Omental fat pad (tissue), 4 donors: ENCODE data around the gene FHL3. TPM values are rescaled to one million over a fixed set of nuclear protein-coding genes. Genes with fewer than 3 reads are reported as not detected.

ENCODE experiments used
- ATAC-seq: fragments of 150-250 bp; one replicate; pipeline ENCODE4 v1.9.1; 2016; ENCODE audit warnings: mild to moderate bottlenecking, moderate library complexity; ENCODE audit not compliant: low FRiP score
- DNase-seq: peaks from one replicate; pipeline ENCODE4 v3.0.0-alpha.2; 2019; ENCODE audit warnings: low spot score
- total RNA-seq, 4 donors: library from RNA; depleted of rRNA; stranded (reverse); fragments of >200 nt; gene quantifications; one replicate each; pipeline ENCODE4 v1.1.0, GENCODE V29; 2016
- TF ChIP-seq, protein P1 (sequence below), 3 donors: fragments of 450-650 bp; IDR thresholded peaks; one replicate each; pipeline ENCODE4 v1.5.1; 2016 to 2017; ENCODE audit warnings: antibody characterized with exemption in 3 of 3, mild to moderate bottlenecking in 3 of 3, moderate library complexity in 2 of 3

The FHL3 gene, protein sequence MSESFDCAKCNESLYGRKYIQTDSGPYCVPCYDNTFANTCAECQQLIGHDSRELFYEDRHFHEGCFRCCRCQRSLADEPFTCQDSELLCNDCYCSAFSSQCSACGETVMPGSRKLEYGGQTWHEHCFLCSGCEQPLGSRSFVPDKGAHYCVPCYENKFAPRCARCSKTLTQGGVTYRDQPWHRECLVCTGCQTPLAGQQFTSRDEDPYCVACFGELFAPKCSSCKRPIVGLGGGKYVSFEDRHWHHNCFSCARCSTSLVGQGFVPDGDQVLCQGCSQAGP
- total RNA-seq, result 10 to 100 TPM in 3 of 4 donors, 1 to 10 TPM in 1; 9.2 to 27.6 (median 16.4) TPM

DNA sequence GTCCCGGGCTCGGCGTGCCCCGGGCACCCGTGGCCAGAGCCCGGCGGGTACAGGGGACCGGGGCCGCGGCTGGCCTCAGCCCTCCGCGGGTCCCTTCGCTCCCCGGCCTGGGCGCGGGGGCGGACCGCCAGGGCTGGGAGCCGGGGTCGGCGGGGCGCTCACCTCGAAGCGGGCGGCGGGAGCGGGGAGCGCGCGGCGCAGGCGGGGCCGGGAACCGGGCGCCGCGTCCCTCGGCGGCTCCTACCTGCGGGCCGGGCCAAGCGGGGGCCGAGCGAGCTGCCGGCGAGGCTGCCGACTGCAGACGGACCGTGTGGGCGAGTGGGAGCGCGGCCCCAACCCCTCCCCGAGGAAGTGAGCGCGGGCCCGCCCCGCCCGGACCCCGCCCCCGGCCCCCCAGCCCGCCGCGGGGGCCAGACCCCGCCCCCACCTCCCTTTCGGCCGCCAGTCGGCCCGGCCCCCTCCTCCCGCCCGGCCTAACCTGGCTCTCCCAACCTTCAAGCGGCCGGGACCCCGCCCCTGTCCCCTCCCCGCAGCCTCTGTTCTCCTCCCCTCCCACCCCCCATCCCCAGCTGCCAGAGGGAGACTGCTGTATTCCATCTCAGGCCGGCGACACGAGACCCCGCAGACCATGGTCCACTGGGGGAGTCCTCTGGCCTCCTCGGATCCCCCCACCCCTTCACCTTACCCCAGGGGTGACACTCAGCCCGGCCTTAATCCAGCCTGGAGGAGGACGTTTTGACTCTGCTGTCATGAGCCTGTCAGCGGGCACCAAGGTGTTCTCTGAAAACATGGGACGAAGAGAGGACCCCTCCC is at the start of gene FHL3:
Gene FHL3, minus strand, starts transcription at position 320 of the 813 bp plus-strand sequence. CDS start 6,102 bp downstream, outside the sequence.
- TF ChIP-seq, protein P1, sequence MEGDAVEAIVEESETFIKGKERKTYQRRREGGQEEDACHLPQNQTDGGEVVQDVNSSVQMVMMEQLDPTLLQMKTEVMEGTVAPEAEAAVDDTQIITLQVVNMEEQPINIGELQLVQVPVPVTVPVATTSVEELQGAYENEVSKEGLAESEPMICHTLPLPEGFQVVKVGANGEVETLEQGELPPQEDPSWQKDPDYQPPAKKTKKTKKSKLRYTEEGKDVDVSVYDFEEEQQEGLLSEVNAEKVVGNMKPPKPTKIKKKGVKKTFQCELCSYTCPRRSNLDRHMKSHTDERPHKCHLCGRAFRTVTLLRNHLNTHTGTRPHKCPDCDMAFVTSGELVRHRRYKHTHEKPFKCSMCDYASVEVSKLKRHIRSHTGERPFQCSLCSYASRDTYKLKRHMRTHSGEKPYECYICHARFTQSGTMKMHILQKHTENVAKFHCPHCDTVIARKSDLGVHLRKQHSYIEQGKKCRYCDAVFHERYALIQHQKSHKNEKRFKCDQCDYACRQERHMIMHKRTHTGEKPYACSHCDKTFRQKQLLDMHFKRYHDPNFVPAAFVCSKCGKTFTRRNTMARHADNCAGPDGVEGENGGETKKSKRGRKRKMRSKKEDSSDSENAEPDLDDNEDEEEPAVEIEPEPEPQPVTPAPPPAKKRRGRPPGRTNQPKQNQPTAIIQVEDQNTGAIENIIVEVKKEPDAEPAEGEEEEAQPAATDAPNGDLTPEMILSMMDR (IDR thresholded peaks at IDR 0.05), result no peak
- ATAC-seq (peak; percentile 72), DNase-seq (no peak)

DNA sequence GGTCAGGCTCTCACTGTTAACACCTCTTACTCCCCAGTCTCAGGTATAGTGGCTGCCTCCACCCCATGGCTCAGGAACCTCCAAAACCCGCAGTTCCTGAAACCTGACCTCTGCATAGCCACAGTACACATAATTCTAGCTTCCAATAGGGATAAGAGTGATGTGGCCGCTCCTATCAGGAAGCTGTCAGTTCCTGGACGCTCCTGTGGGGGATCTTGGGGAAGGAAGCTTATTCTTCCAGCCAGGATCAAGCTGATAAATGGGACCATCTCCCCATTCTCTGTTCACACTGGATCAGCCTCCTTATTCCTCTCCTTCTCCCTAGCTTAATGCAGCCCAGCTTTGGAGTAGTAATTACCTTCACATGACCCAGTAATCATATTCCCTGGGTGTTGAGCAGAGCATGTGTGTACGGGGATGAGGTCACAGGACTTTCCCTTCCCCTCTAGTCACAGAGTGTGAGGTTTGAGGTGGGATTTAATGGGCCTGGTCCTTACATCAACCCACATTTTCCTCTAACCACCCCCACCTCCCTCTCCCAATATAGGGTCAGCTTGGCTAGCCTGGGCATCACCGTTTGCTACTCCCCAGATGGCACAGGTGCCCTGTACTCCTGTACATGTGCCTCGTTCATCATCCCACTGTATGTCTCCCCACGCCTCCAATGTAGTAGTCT is 48.2 kb upstream of the FHL3 start:
- TF ChIP-seq, protein P1 (IDR thresholded peaks at IDR 0.05), result no peak
- DNase-seq, result no peak

DNA sequence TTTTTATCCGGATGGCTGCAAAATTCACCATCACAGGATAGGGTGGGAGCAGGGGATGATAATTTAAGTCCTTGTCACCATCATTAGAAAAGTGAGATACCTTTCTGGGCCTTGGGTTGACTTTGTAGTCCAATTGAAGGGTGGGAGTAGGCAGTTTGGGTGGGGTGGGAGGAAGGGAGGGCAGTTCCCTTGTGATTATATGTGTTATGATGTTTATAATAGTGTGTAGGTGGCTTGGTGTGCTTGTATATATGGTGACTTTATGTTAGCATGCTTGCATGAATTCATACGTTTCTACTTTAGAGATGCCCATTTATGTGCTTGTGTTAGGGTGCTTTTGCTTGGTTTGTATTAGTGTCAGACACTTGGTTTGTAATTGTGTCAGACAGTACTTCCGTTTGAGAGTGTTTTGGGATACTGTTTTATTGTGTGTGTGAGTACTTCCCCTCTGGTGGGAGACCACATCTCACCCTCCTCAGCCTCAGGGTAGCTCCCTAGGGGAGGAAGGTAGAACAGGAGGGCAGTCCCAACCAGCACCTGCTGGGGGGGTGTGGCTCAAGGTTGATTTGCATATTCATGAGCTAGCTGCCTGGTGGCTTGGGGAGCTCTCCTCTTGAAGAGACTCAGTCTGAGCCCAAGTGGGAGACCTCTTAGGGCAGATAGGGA is 47.6 kb upstream of the FHL3 start:
- ATAC-seq (no peak), DNase-seq (no peak)
- TF ChIP-seq, protein P1 (IDR thresholded peaks at IDR 0.05), result no peak

More for the DNA sequence above, 48.2 kb upstream of the FHL3 start:
- ATAC-seq, result no peak

DNA sequence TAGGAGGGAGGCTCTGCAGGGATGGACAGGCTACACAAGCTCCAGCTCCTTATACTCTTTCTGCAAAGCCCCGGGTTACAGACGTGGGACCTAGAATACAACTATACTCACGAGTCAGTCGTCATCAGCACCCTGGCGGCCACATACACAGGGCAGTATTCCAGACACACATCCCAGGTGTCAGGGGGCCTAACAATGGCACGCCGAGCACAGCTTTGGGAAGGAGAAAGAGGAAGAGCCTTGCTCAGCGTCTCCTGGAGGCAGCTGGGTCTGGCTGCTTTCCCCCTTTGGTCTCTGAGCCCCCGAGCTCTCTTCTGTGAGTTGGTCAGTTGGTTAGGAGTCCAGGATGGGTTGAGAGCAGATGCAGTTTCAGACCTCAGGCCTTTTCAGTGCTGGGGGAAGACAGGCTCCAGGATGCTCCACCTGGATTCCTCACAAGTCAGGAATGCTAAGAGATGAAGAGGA is 45.8 kb upstream of the FHL3 start:
- ATAC-seq, result no peak
- DNase-seq, result no peak
- TF ChIP-seq, protein P1 (IDR thresholded peaks at IDR 0.05), result no peak

DNA sequence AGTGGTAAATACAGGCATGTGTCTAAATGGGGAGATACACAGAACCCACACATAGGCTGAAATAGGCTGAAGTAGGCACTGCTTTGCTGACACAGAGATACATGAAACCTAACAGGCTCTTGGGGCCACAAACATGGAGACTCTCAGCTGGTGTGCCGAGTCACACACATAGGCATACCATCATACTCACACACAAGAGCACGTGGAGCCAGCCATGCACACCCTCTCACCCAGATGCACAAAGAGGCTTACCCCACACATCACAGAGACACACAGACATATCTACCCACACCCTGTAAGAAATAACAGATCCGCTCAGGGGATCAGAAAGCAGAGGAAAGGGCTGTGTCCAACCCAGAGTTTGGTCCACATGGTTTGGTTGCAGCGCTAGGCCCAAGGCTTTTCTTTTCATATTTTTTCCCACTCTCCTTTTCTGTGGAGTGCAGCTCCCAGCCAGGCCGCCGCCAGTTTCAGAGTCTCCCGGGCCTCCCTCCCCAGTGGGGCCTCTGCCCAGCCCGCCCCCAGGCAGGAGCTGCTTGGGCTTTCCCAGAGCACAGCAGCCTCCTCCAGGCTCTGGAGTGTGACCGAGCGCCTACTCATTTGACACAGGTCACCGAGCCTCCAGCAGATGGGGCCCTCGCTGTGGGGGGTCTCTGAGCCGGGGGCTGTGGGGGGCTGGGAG is 45.2 kb upstream of the FHL3 start:
- DNase-seq (no peak), ATAC-seq (no peak)
- TF ChIP-seq, protein P1 (IDR thresholded peaks at IDR 0.05), result no peak

DNA sequence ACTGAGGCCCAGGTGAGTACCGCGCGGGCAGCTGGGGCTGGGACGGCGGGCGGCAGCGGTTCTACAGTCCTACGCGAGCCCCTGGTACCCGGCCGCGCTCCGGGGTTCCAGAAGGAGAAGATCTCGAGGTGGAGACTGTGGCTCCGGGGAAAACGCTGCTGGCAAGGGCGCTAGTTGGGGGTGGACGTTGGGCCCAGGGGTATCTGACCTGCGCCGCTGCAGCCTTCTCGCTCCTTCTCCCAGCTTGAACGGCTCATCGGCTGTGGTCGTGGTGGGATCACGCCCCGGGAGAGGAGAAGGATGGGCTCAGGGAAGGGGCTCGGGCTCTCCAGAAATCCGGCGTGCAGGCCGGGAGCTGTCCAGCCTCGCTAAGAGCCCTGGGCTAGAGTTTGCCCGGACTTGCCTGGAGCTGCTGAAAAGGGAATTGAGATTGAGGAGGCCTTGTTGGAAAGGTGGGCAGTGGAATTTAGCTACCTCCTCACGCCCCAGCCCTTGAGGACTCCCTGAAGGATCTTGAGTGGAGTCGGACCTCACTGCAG is 42.4 kb upstream of the FHL3 start:
- ATAC-seq, result no peak
- no peak for DNase-seq
- TF ChIP-seq, protein P1 (IDR thresholded peaks at IDR 0.05), result no peak
